Gastrocnemius medialis (tissue), 4 donors: Measurements from ENCODE around the gene NAV2. TPM values are rescaled to one million over a fixed set of nuclear protein-coding genes. Genes with fewer than 3 reads are reported as not detected.

ENCODE experiments used
- ATAC-seq, 2 donors: fragments of 150-250 bp; one replicate each; pipeline ENCODE4 v1.9.1; 2016
- DNase-seq, 2 donors: peaks; one replicate each; pipeline ENCODE4 v3.0.0-alpha.2; 2019
- H3K27ac ChIP-seq, 4 donors: fragments of 200-600 bp; sonication (generic); 1 replicate in 1 of 4; 2 replicates in 3 of 4; pipeline ENCODE4 v1.5.1; 2016 to 2018; ENCODE audit warnings: mild to moderate bottlenecking in 2 of 4, moderate library complexity in 1 of 4
- H3K27me3 ChIP-seq, 3 donors: fragments of 200-600 bp; sonication (generic) in 2 of 3; 1 replicate in 1 of 3; 2 replicates in 2 of 3; pipeline versions ENCODE4 v1.5.1 to v1.6.0; 2016 to 2019; ENCODE audit warnings: mild to moderate bottlenecking in 1 of 3, moderate library complexity in 1 of 3
- H3K36me3 ChIP-seq, 2 donors: fragments of 200-600 bp; sonication (generic) in 1 of 2; one replicate each; pipeline ENCODE4 v1.5.1; 2017 to 2018
- H3K4me1 ChIP-seq, 2 donors: fragments of 200-600 bp; sonication (generic) in 1 of 2; one replicate each; pipeline ENCODE4 v1.5.1; 2016 to 2017; ENCODE audit warnings: mild to moderate bottlenecking in 2 of 2
- H3K4me3 ChIP-seq, 4 donors: fragments of 200-600 bp; sonication (generic) in 3 of 4; 1 replicate in 1 of 4; 2 replicates in 3 of 4; pipeline ENCODE4 v1.5.1; 2016 to 2019; ENCODE audit warnings: mild to moderate bottlenecking in 2 of 4
- H3K9me3 ChIP-seq, 3 donors: fragments of 200-600 bp; sonication (generic) in 2 of 3; 1 replicate in 1 of 3; 2 replicates in 2 of 3; pipeline ENCODE4 v1.5.1; 2016 to 2019
- CTCF ChIP-seq, 5 experiments: fragments of 450-650 bp in 3 of 5; fragments of 200-600 bp in 2 of 5; sonication (generic) in 2 of 5; IDR thresholded peaks in 4 of 5; conservative IDR thresholded peaks in 1 of 5; 1 replicate in 4 of 5; 2 replicates in 1 of 5; pipeline ENCODE4 v1.5.1; 2016 to 2019; ENCODE audit warnings: antibody characterized with exemption in 5 of 5, mild to moderate bottlenecking in 3 of 5, moderate library complexity in 3 of 5
- POLR2A ChIP-seq, 2 donors: fragments of 450-650 bp; IDR thresholded peaks; one replicate each; pipeline ENCODE4 v1.6.1; 2017; ENCODE audit warnings: antibody characterized with exemption in 2 of 2, mild to moderate bottlenecking in 2 of 2, moderate library complexity in 2 of 2
- in situ Hi-C, 4 donors: fragments of 200-750 bp; cut with MboI; loops; one replicate each; pipeline versions ENCODE4 v1.15.0 to v1.8.0; 2017; ENCODE audit warnings: low sequenced_read_pairs in 4 of 4
- intact Hi-C: fragments of 100-400 bp; cut with DNase I; formaldehyde crosslinking; loops from one replicate; pipeline ENCODE4 v1.15.1; 2023; ENCODE audit warnings: low total_unique reads
- total RNA-seq, 4 donors: library from RNA; depleted of rRNA; stranded (reverse); fragments of >200 nt; gene quantifications; one replicate each; pipeline versions ENCODE4 v1.1.0 to v1.2.3, GENCODE V29; 2016

The NAV2 gene
- total RNA-seq, 4 donors from 2014 or later, result 3.2 to 7.7 (median 5.5) TPM

GRCh38 chr11:20132667-20133039 lies 420.0 kb downstream of the NAV2 start:
- ATAC-seq (no peak), DNase-seq (no peak)
- in situ Hi-C loops (loop anchor here in 3 of 4 donors (25.0 kb wide), 1 partner anchor 480 kb away; no protein-coding TSS in a partner anchor), intact Hi-C loops (no loop called here)
- no peaks in the 10 kb centered on the region for H3K36me3 ChIP-seq
- H3K27me3 ChIP-seq, result no peaks in the 10 kb centered on the region
- no peak for TF ChIP-seq POLR2A (IDR thresholded peaks at IDR 0.05)
- no peak for TF ChIP-seq CTCF (IDR thresholded peaks at IDR 0.05 in 4 of 5, conservative IDR thresholded peaks at IDR 0.05 in 1 of 5)
- no peaks in the 10 kb centered on the region for H3K4me1 ChIP-seq
- no peak overlapping the region for H3K4me3 ChIP-seq
- H3K27ac ChIP-seq, result no peak overlapping the region
- H3K9me3 ChIP-seq, result no peaks in the 10 kb centered on the region

- DNase-seq (no peak), ATAC-seq (no peak)
- no peak for TF ChIP-seq CTCF (IDR thresholded peaks at IDR 0.05 in 4 of 5, conservative IDR thresholded peaks at IDR 0.05 in 1 of 5)
- TF ChIP-seq POLR2A (IDR thresholded peaks at IDR 0.05), result no peak
- Histone ChIP-seq H3K4me1 (no peaks in the 10 kb centered on the region), H3K36me3 (no peaks in the 10 kb centered on the region), H3K27ac (no peak overlapping the region), H3K4me3 (no peak overlapping the region), H3K9me3 (no peaks in the 10 kb centered on the region), H3K27me3 (no peaks in the 10 kb centered on the region)
- in situ Hi-C loops (loop anchor here in 3 of 4 donors (25.0 kb wide), 1 partner anchor 477 kb away; no protein-coding TSS in a partner anchor), intact Hi-C loops (no loop called here)
Measured at GRCh38 chr11:20134991-20135736, 422.5 kb downstream of the NAV2 start.

- Histone ChIP-seq H3K27me3 (no peaks in the 10 kb centered on the region), H3K27ac (no peak overlapping the region), H3K4me1 (no peaks in the 10 kb centered on the region), H3K9me3 (no peaks in the 10 kb centered on the region), H3K4me3 (no peak overlapping the region), H3K36me3 (no peaks in the 10 kb centered on the region)
- DNase-seq (no peak), ATAC-seq (peak; percentile 33 to 73)
- no peak for TF ChIP-seq POLR2A (IDR thresholded peaks at IDR 0.05)
- TF ChIP-seq CTCF (IDR thresholded peaks at IDR 0.05 in 4 of 5, conservative IDR thresholded peaks at IDR 0.05 in 1 of 5), result no peak
- in situ Hi-C loops (loop anchor here in 3 of 4 donors (25.0 kb wide), 1 partner anchor 475 kb away; no protein-coding TSS in a partner anchor), intact Hi-C loops (no loop called here)
Measured at GRCh38 chr11:20137637-20138036, 425.0 kb downstream of the NAV2 start.

- in situ Hi-C loops (loop anchor here in 3 of 4 donors (25.0 kb wide), 1 partner anchor 474 kb away; no protein-coding TSS in a partner anchor), intact Hi-C loops (no loop called here)
- H3K36me3 ChIP-seq, result no peaks in the 10 kb centered on the region
- no peaks in the 10 kb centered on the region for H3K4me1 ChIP-seq
- H3K27me3 ChIP-seq, result no peaks in the 10 kb centered on the region
- ATAC-seq, result no peak
- TF ChIP-seq CTCF (IDR thresholded peaks at IDR 0.05 in 4 of 5, conservative IDR thresholded peaks at IDR 0.05 in 1 of 5), result no peak
- TF ChIP-seq POLR2A (IDR thresholded peaks at IDR 0.05), result no peak
- no peak overlapping the region for H3K4me3 ChIP-seq
- DNase-seq, result no peak
- H3K9me3 ChIP-seq, result no peaks in the 10 kb centered on the region
- no peak overlapping the region for H3K27ac ChIP-seq
Measured at GRCh38 chr11:20138707-20139106, 426.1 kb downstream of the NAV2 start.
